ENCODE results near the gene C8A.

C8A gene

DNA sequence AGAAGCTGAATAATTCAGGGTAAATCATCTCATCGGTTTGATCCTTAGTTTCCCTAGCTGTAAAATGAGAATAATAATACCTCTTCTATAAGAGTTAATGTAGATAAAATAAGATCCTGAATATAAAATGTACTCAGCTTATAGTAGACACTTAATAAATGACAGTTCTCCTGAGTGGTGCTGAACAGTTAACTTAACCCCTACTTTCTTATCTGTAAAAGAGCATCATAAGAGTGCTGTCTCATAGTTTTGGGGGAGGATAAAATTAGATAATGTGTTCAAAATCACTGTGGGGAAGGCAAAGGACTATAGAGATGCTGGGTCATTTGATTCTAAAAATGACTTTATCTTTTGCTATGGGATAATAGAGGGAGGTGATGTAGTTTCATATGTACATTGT, 593 bp downstream of the C8A start:
- POLR2A ChIA-PET = no interaction called here
- CTCF ChIA-PET = interaction anchor here (1.6 kb wide), 1 partner anchor 34 kb away, joined by 4 read pairs; no protein-coding TSS in a partner anchor
- DNase-seq (ENCODE audit: extremely low spot score) = no peak
- TF ChIP-seq, protein P1, sequence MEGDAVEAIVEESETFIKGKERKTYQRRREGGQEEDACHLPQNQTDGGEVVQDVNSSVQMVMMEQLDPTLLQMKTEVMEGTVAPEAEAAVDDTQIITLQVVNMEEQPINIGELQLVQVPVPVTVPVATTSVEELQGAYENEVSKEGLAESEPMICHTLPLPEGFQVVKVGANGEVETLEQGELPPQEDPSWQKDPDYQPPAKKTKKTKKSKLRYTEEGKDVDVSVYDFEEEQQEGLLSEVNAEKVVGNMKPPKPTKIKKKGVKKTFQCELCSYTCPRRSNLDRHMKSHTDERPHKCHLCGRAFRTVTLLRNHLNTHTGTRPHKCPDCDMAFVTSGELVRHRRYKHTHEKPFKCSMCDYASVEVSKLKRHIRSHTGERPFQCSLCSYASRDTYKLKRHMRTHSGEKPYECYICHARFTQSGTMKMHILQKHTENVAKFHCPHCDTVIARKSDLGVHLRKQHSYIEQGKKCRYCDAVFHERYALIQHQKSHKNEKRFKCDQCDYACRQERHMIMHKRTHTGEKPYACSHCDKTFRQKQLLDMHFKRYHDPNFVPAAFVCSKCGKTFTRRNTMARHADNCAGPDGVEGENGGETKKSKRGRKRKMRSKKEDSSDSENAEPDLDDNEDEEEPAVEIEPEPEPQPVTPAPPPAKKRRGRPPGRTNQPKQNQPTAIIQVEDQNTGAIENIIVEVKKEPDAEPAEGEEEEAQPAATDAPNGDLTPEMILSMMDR (IDR thresholded peaks at IDR 0.05; ENCODE audit: control extremely low read depth, extremely low read depth, low read depth, missing control alignments) = no peak

DNA sequence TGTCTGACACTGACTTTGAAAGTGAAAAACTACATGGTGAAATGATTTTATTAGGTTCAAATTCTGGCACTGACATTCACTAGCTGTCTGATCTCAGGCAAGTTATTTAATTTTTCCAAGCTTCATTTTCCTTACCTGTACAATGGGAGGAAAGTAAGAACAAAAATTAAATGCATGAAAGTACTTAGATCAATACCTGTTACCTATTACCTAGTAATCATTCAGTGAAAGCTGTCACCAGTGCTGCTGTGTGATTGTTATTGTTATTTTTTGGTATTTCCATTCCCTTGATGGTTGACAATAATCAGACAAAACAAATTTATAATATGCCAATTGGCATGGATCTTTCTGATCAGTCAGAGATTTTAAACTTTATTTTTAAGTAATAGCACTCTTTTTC, 1.6 kb downstream of the C8A start:
- CTCF ChIA-PET = interaction anchor here (1.6 kb wide), 1 partner anchor 35 kb away, joined by 4 read pairs; no protein-coding TSS in a partner anchor

DNA sequence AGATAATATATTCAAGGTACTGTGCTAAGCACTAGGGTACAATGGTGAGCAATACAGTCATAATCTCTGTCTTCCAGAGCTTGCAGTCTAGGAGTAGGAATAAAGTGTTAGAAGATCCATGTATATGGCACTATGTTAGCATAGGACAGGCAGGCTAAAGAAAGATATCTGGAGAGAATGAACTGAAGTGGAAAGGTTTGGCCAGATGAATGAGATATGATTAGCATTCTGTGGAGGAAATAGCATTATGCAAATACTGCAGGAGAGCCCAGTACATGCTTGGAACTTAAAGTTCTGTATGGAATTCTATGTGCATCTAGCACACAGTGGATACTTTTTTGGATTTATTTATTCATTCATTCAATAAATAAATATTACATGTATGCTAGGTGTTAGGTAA, 4.7 kb downstream of the C8A start:
- ChIA-PET POLR2A (no interaction called here), CTCF (interaction anchor here (1.1 kb wide), 1 partner anchor 16 kb away, joined by 3 read pairs; no protein-coding TSS in a partner anchor)
- TF ChIP-seq, protein P1 (IDR thresholded peaks at IDR 0.05; ENCODE audit: control extremely low read depth, extremely low read depth, low read depth, missing control alignments) = no peak
- no peak for DNase-seq (ENCODE audit: extremely low spot score)

More for the DNA sequence above, 1.6 kb downstream of the C8A start:
- no peak for DNase-seq (ENCODE audit: extremely low spot score)
- TF ChIP-seq, protein P1 (IDR thresholded peaks at IDR 0.05; ENCODE audit: control extremely low read depth, extremely low read depth, low read depth, missing control alignments) = no peak
- POLR2A ChIA-PET = no interaction called here

DNA sequence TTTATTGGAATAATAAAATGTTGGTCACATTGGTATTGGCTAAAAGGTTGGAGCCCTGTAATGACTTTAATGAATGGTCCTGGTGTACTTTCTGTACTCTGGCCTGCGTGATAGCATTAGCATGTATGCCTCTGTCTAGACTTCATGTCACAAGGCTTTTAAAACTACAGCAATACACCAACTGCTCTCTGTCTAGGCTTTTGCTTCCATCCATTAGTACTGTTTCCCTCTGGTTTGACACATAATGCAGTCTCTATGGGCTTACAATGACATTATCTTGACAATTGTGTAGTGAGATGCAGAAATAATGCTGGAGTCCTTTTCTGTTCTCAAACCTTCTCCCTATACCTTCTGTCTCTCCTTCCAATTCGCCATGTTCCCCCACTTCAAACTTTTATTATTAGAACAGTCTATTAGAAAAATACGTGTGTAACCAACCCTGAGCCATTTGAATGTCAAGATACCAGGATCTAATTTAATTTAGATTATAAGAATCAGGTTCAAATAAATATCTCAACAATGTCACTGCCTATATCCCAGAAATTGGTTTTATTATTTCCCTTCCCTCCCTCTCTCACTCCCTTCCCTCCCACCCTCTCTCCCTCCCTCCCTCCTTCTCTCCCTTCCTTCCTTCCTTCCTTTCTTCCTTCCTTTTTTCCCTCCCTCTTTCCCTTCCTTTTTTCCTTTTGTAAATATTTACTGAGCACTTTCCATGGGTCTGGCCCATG, 8.8 kb downstream of the C8A start:
- DNase-seq (ENCODE audit: extremely low spot score) = no peak
- POLR2A ChIA-PET = no interaction called here
- CTCF ChIA-PET = no interaction called here
- TF ChIP-seq, protein P1 (IDR thresholded peaks at IDR 0.05; ENCODE audit: control extremely low read depth, extremely low read depth, low read depth, missing control alignments) = no peak

DNA sequence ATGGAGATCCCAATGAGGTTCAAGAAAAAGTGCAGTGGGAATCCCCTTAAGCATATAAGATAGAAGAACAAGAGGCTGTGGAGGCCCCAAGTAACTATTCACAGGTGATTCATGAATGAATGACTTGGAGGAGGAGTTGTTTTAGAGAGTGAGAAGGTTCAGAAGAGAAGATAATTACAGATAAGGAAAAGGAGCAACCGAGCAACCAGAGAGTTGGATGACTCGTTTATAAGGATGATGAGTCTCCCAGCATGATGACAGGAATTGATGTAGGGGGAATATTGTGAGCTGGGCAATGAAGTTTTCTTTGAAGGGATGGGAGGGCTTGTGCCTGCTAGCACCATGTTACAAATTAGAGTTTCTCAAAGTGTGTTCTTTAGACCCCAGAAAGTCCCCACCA, 9.8 kb downstream of the C8A start:
- TF ChIP-seq, protein P1 (IDR thresholded peaks at IDR 0.05; ENCODE audit: control extremely low read depth, extremely low read depth, low read depth, missing control alignments) = no peak
- ChIA-PET POLR2A (no interaction called here), CTCF (no interaction called here)
- DNase-seq (ENCODE audit: extremely low spot score) = no peak

DNA sequence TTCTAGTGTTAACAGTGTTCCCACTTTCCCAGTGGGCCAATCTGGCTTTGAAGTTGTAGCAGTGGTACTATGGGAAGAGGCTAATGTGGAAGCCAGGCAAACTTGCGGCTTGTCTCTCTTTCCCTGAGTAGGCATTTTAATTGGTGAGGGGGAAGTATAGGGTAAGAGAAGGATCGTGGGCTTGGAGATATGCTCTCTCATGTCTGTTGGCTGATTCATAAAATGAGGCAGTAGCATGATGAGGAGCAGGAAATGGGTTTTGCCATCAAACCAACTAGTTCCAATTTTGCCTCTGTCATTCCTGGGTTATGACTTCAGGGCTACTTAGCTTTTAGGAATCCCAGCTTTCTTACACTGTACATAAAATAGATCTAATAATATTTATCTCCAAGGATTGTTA, 12.1 kb downstream of the C8A start:
- POLR2A ChIA-PET = no interaction called here
- no peak for DNase-seq (ENCODE audit: extremely low spot score)
- CTCF ChIA-PET = no interaction called here
- TF ChIP-seq, protein P1 (IDR thresholded peaks at IDR 0.05; ENCODE audit: control extremely low read depth, extremely low read depth, low read depth, missing control alignments) = no peak

All from GM10248 (cell line).